Measurements from ENCODE around the gene CHMP4A. TPM values are rescaled to one million over a fixed set of nuclear protein-coding genes. Genes with fewer than 3 reads are reported as not detected.

CHMP4A gene
- total and polyA plus RNA-seq, 2 of the 13 experiments (the other 11 are each of a cell fraction or from before 2014, with no cell fraction given): 83.6 to 113 TPM

GRCh38 chr14:24243336-24243836, 30.1 kb upstream of the CHMP4A start (continued):
- no peak for TF ChIP-seq ZBTB7B (CRISPR knock-in tag; IDR thresholded peaks at IDR 0.05)
- TF ChIP-seq TARDBP (CRISPR knock-in tag; IDR thresholded peaks at IDR 0.05): no peak
- no peak for TF ChIP-seq ZSCAN31 (CRISPR knock-in tag; IDR thresholded peaks at IDR 0.05; ENCODE audit: low read depth)
- peak; percentile 87 for TF ChIP-seq FOSL2 (CRISPR knock-in tag; IDR thresholded peaks at IDR 0.05)
- no peak for TF ChIP-seq ZNF337 (CRISPR knock-in tag; IDR thresholded peaks at IDR 0.05; ENCODE audit: borderline replicate concordance, low read depth)
- TF ChIP-seq ATF2 (CRISPR knock-in tag; IDR thresholded peaks at IDR 0.05): no peak
- TF ChIP-seq ZNF879 (CRISPR knock-in tag; IDR thresholded peaks at IDR 0.05): no peak
- peak; percentile 76 for TF ChIP-seq ZMYM3 (CRISPR knock-in tag; IDR thresholded peaks at IDR 0.05)
- TF ChIP-seq TAF1 (CRISPR knock-in tag; IDR thresholded peaks at IDR 0.05): no peak
- 0 out of 2 replicates have a peak, but pooled peaks have one; percentile 7 for TF ChIP-seq KDM1A (CRISPR knock-in tag; IDR thresholded peaks at IDR 0.05)
- TF ChIP-seq RFX1 (IDR thresholded peaks at IDR 0.05): no peak
- TF ChIP-seq SETDB1 (CRISPR knock-in tag; IDR thresholded peaks at IDR 0.05; ENCODE audit: borderline replicate concordance): no peak
- no peak for TF ChIP-seq SOX6 (IDR thresholded peaks at IDR 0.05)
- TF ChIP-seq SOX6 (CRISPR knock-in tag; IDR thresholded peaks at IDR 0.05): no peak
- TF ChIP-seq TSC22D2 (CRISPR knock-in tag; IDR thresholded peaks at IDR 0.05; ENCODE audit: borderline replicate concordance): 0 out of 2 replicates have a peak, but pooled peaks have one; percentile 53
- TF ChIP-seq ZNF710 (CRISPR knock-in tag; IDR thresholded peaks at IDR 0.05; ENCODE audit: borderline replicate concordance): no peak
- TF ChIP-seq SMAD3 (CRISPR knock-in tag; IDR thresholded peaks at IDR 0.05): no peak
- TF ChIP-seq ZNF180 (CRISPR knock-in tag; IDR thresholded peaks at IDR 0.05; ENCODE audit: borderline replicate concordance, low read depth): 0 out of 2 replicates have a peak, but pooled peaks have one; percentile 56
- TF ChIP-seq SRY (CRISPR knock-in tag; IDR thresholded peaks at IDR 0.05): no peak; the same call in 1 of the 2 replicates
- TF ChIP-seq HHEX (CRISPR knock-in tag; IDR thresholded peaks at IDR 0.05): no peak
- no peak for TF ChIP-seq ZHX2 (IDR thresholded peaks at IDR 0.05; ENCODE audit: low read depth)
- TF ChIP-seq ZHX2 (CRISPR knock-in tag; IDR thresholded peaks at IDR 0.05; ENCODE audit: borderline replicate concordance): no peak
- TF ChIP-seq ZC3H4 (CRISPR knock-in tag; IDR thresholded peaks at IDR 0.05; ENCODE audit: borderline replicate concordance): no peak
- TF ChIP-seq ZNF24 (IDR thresholded peaks at IDR 0.05): no peak
- no peak for TF ChIP-seq SKI (IDR thresholded peaks at IDR 0.05; ENCODE audit: partially characterized antibody)

All from HepG2 (cell line).